ENCODE data around the gene NR3C2.

DNA sequence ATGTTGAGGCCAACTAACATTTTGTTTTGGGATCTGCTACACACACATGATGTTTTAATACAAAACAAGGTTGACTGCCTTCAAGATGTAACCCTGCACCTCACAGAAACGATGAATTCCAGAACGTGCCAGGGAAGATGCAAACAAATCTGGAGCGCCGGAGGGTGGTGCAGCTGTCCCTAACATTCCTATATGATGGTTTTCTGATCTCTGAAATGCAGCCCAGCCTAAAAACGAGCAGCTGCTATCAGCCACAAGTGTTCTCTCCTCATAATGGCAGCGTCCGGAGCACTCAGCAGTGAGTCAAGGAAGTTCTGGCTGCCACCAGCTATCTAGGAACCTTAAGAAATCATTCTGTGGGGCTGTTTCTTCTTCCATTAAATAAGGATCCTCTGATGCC, 333.4 kb downstream of the NR3C2 start:
- TF ChIP-seq, protein P1, sequence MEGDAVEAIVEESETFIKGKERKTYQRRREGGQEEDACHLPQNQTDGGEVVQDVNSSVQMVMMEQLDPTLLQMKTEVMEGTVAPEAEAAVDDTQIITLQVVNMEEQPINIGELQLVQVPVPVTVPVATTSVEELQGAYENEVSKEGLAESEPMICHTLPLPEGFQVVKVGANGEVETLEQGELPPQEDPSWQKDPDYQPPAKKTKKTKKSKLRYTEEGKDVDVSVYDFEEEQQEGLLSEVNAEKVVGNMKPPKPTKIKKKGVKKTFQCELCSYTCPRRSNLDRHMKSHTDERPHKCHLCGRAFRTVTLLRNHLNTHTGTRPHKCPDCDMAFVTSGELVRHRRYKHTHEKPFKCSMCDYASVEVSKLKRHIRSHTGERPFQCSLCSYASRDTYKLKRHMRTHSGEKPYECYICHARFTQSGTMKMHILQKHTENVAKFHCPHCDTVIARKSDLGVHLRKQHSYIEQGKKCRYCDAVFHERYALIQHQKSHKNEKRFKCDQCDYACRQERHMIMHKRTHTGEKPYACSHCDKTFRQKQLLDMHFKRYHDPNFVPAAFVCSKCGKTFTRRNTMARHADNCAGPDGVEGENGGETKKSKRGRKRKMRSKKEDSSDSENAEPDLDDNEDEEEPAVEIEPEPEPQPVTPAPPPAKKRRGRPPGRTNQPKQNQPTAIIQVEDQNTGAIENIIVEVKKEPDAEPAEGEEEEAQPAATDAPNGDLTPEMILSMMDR (conservative IDR thresholded peaks at IDR 0.05; ENCODE audit: low read depth, low read length), result no peak
- no peak for TF ChIP-seq EZH2 (IDR thresholded peaks at IDR 0.05; ENCODE audit: borderline replicate concordance, low read depth, low read length, poor library complexity, severe bottlenecking)

Measured in A673 (cell line).